ENCODE data around the gene OPN1MW. TPM values are rescaled to one million over a fixed set of nuclear protein-coding genes. Genes with fewer than 3 reads are reported as not detected.

OPN1MW gene
- not detected in 2 replicates for total RNA-seq (ENCODE audit: low replicate concordance)

DNA sequence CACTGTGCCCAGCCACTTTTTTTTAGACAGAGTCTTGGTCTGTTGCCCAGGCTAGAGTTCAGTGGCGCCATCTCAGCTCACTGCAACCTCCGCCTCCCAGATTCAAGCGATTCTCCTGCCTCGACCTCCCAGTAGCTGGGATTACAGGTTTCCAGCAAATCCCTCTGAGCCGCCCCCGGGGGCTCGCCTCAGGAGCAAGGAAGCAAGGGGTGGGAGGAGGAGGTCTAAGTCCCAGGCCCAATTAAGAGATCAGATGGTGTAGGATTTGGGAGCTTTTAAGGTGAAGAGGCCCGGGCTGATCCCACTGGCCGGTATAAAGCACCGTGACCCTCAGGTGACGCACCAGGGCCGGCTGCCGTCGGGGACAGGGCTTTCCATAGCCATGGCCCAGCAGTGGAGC, at the start of gene OPN1MW:
OPN1MW (plus strand) TSS at position 301 of the 400 bp plus-strand sequence; CDS start at position 383, 82 bp downstream.

DNA sequence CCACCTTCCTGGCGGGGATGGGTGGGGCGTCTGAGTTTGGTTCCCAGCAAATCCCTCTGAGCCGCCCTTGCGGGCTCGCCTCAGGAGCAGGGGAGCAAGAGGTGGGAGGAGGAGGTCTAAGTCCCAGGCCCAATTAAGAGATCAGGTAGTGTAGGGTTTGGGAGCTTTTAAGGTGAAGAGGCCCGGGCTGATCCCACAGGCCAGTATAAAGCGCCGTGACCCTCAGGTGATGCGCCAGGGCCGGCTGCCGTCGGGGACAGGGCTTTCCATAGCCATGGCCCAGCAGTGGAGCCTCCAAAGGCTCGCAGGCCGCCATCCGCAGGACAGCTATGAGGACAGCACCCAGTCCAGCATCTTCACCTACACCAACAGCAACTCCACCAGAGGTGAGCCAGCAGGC, 38.4 kb upstream of the OPN1MW start, which contains the start of gene OPN1LW:
OPN1LW (plus strand) TSS at position 234 of the 400 bp plus-strand sequence; CDS start at position 275, 41 bp downstream.

DNA sequence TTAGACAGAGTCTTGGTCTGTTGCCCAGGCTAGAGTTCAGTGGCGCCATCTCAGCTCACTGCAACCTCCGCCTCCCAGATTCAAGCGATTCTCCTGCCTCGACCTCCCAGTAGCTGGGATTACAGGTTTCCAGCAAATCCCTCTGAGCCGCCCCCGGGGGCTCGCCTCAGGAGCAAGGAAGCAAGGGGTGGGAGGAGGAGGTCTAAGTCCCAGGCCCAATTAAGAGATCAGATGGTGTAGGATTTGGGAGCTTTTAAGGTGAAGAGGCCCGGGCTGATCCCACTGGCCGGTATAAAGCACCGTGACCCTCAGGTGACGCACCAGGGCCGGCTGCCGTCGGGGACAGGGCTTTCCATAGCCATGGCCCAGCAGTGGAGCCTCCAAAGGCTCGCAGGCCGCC, 37.1 kb downstream of the OPN1MW start, which contains the start of gene OPN1MW2:
OPN1MW2 (plus strand) TSS at position 301 of the 400 bp plus-strand sequence; CDS start at position 361, 60 bp downstream.

Other genes with a start within 250 kb of the OPN1MW start
- gene NAA10, start 247.6 kb upstream of the OPN1MW start, total RNA-seq (ENCODE audit: low replicate concordance), result 45.5 and 56.5 TPM in 2 replicates
- 5.5 and 25.5 TPM in 2 replicates for gene RENBP, start 238.0 kb upstream of the OPN1MW start, total RNA-seq (ENCODE audit: low replicate concordance)
- gene HCFC1, start 210.8 kb upstream of the OPN1MW start, total RNA-seq (ENCODE audit: low replicate concordance), result 6.0 and 8.2 TPM in 2 replicates
- 7.1 and 10.1 TPM in 2 replicates for gene TMEM187, start 209.8 kb upstream of the OPN1MW start, total RNA-seq (ENCODE audit: low replicate concordance)
- 59.0 and 66.3 TPM in 2 replicates for gene IRAK1, start 162.7 kb upstream of the OPN1MW start, total RNA-seq (ENCODE audit: low replicate concordance)
- 11.0 and 17.7 TPM in 2 replicates for gene MECP2, start 84.9 kb upstream of the OPN1MW start, total RNA-seq (ENCODE audit: low replicate concordance)
- gene OPN1LW, start 38.4 kb upstream of the OPN1MW start, total RNA-seq (ENCODE audit: low replicate concordance), result not detected in 2 replicates
- gene OPN1MW2, start 37.2 kb downstream of the OPN1MW start, total RNA-seq (ENCODE audit: low replicate concordance), result not detected in 2 replicates
- gene OPN1MW3, start 75.0 kb downstream of the OPN1MW start, total RNA-seq (ENCODE audit: low replicate concordance), result not detected in 2 replicates
- not detected in 2 replicates for gene TEX28, start 112.5 kb downstream of the OPN1MW start, total RNA-seq (ENCODE audit: low replicate concordance)
- not detected in 2 replicates for gene TKTL1, start 113.2 kb downstream of the OPN1MW start, total RNA-seq (ENCODE audit: low replicate concordance)
- gene FLNA, start 192.0 kb downstream of the OPN1MW start, total RNA-seq (ENCODE audit: low replicate concordance), result 2,276 and 2,381 TPM in 2 replicates
- gene EMD, start 196.7 kb downstream of the OPN1MW start, total RNA-seq (ENCODE audit: low replicate concordance), result 15.9 and 23.0 TPM in 2 replicates
- gene RPL10, start 215.8 kb downstream of the OPN1MW start, total RNA-seq (ENCODE audit: low replicate concordance), result 1,663 and 2,613 TPM in 2 replicates
- gene DNASE1L1, start 226.7 kb downstream of the OPN1MW start, total RNA-seq (ENCODE audit: low replicate concordance), result 34.3 and 98.6 TPM in 2 replicates
- 12.3 and 18.6 TPM in 2 replicates for gene TAFAZZIN, start 228.9 kb downstream of the OPN1MW start, total RNA-seq (ENCODE audit: low replicate concordance)
- 43.1 and 65.7 TPM in 2 replicates for gene ATP6AP1, start 246.1 kb downstream of the OPN1MW start, total RNA-seq (ENCODE audit: low replicate concordance)

All from smooth muscle cell of the coronary artery (primary cell).